Neutrophil (primary cell): ENCODE results near the gene GRK3.

Source experiments
- H3K27ac ChIP-seq: fragments of 200-600 bp; sonication (generic); 2 replicates; pipeline ENCODE4 v1.5.1; 2016; ENCODE audit warnings: mild to moderate bottlenecking, moderate library complexity
- H3K27me3 ChIP-seq: fragments of 200-600 bp; sonication (generic); 2 replicates; pipeline ENCODE4 v1.6.0; 2016; ENCODE audit warnings: mild to moderate bottlenecking
- H3K36me3 ChIP-seq: fragments of 200-600 bp; sonication (generic); 2 replicates; pipeline ENCODE4 v1.5.1; 2017
- H3K4me1 ChIP-seq, 2 experiments: fragments of 200-600 bp in 1 of 2; sonication (generic) in 1 of 2; 1 replicate in 1 of 2; 2 replicates in 1 of 2; pipeline versions ENCODE4 v1.5.1 to v1.6.1; 2013 to 2016; ENCODE audit warnings: low read depth in 1 of 2, low read length in 1 of 2, mild to moderate bottlenecking in 1 of 2, moderate library complexity in 1 of 2; ENCODE audit not compliant: control insufficient read depth in 1 of 2, insufficient read depth in 1 of 2
- H3K4me3 ChIP-seq, 2 experiments: fragments of 200-600 bp in 1 of 2; sonication (generic) in 1 of 2; 1 replicate in 1 of 2; 2 replicates in 1 of 2; pipeline ENCODE4 v1.5.1; 2013 to 2016; ENCODE audit warnings: low read depth in 1 of 2, low read length in 1 of 2, mild to moderate bottlenecking in 1 of 2, moderate library complexity in 1 of 2
- H3K9me3 ChIP-seq: fragments of 200-600 bp; sonication (generic); 2 replicates; pipeline ENCODE4 v1.5.1; 2016
- TF ChIP-seq, protein P1 (sequence below): fragments of 200-600 bp; sonication (generic); IDR thresholded peaks from 2 replicates; pipeline ENCODE4 v1.5.1; 2016; ENCODE audit warnings: antibody characterized with exemption

The GRK3 gene

DNA sequence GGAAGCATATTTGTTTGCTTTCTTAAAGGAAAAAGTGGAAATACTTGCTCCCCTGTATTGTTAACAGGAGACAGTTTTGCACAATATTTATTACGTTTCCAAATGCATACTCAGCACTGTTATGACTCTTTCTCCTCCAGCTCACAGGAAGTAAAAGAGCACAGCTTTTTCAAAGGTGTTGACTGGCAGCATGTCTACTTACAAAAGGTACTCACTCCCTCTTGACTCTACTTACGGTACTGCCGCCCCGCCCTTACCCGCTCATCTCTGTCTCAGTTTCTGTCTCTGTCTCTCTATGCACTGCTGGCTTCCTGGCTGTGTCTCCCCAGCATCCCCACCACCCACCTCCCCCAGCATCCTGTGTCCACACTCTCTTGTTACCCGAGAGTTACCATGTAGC lies 145.3 kb downstream of the GRK3 start:
- Histone ChIP-seq H3K36me3 (peaks cover 10% of the 10 kb centered on the region), H3K27ac (no peak overlapping the region), H3K27me3 (no peaks in the 10 kb centered on the region), H3K4me1 (no peaks in the 10 kb centered on the region), H3K4me3 (no peak overlapping the region), H3K9me3 (no peaks in the 10 kb centered on the region)
- TF ChIP-seq, protein P1, sequence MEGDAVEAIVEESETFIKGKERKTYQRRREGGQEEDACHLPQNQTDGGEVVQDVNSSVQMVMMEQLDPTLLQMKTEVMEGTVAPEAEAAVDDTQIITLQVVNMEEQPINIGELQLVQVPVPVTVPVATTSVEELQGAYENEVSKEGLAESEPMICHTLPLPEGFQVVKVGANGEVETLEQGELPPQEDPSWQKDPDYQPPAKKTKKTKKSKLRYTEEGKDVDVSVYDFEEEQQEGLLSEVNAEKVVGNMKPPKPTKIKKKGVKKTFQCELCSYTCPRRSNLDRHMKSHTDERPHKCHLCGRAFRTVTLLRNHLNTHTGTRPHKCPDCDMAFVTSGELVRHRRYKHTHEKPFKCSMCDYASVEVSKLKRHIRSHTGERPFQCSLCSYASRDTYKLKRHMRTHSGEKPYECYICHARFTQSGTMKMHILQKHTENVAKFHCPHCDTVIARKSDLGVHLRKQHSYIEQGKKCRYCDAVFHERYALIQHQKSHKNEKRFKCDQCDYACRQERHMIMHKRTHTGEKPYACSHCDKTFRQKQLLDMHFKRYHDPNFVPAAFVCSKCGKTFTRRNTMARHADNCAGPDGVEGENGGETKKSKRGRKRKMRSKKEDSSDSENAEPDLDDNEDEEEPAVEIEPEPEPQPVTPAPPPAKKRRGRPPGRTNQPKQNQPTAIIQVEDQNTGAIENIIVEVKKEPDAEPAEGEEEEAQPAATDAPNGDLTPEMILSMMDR = no peak

DNA sequence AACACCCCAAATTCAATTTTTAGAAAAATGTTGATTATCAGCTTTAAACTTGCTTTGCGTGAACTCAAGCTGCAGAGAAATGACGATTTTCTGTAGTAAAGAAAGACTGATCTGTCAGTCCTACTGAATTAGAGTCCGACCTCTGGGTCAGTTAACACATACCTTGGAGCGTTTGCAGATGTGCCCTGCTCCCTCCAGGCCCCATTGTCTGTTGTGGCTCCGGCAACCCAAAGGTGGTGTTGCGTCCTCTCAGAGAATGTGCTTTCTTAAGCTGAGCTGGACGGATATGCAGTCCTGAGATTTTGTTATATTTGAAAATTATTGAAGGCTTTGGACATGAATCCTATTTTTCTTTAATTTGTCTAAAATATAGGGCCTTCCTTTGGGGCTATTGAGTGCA lies 146.0 kb downstream of the GRK3 start:
- Histone ChIP-seq H3K36me3 (peaks cover 14% of the 10 kb centered on the region), H3K27me3 (no peaks in the 10 kb centered on the region), H3K9me3 (no peaks in the 10 kb centered on the region), H3K4me1 (no peaks in the 10 kb centered on the region), H3K4me3 (no peak overlapping the region), H3K27ac (no peak overlapping the region)
- TF ChIP-seq, protein P1 = no peak

DNA sequence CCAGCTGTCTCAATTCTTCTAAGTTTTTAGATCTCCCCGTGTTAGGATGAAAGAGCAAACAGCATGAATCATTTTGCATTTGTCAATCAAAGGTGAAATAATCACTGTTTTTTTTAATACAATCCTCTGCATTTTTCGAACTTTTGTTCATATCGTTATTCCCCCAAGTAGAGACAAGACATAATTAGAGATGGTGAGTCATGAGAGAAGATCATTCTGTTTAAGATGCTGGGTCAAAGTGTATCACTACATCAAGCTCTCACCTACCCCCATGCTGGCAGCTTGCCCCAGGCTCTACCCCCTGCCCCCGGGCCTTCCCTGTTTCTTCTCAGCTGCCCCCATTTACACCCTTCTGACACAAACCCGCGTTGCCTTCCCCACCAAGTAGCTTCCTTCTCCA lies 147.0 kb downstream of the GRK3 start:
- Histone ChIP-seq H3K4me1 (no peaks in the 10 kb centered on the region), H3K4me3 (no peak overlapping the region), H3K9me3 (no peaks in the 10 kb centered on the region), H3K27me3 (no peaks in the 10 kb centered on the region), H3K27ac (no peak overlapping the region), H3K36me3 (peaks cover 14% of the 10 kb centered on the region)
- TF ChIP-seq, protein P1 = no peak

DNA sequence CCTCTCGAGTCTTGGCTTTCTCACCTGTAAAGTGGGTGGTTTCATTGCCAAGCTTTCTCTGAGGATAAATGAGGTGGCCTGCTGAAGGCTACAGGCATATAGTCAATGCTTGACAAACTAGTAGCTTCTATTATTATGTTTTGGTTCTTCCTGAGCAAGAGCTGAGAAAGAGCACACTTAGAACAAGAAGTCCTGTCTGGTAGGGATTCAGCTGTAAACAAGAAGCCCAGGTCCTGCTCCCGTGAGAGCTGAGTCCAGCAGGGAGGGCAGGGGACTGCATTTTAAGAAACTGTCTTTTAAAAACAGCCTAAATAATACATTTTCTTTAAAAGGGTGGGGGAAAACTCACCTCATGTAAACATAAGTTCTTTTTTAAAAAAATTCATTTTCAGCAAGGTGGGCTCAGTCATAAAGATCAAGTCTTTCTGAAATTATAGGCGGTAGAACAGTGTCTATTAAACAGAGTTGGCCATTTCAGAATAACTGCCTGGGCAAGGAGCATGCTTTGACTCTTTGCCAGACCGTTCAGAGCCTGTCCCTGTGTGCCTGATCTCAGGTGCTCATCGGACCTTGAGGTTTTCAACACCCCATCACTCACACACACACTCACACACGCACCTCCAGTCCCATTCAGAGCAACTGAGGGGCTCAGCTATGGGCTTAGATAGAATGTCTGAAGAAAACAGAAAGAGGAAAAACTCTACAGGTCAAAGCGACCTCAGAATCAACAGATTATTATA lies 148.4 kb downstream of the GRK3 start:
- TF ChIP-seq, protein P1 = no peak
- Histone ChIP-seq H3K27me3 (no peaks in the 10 kb centered on the region), H3K27ac (no peak overlapping the region), H3K4me3 (no peak overlapping the region), H3K4me1 (no peaks in the 10 kb centered on the region), H3K9me3 (no peaks in the 10 kb centered on the region), H3K36me3 (peaks cover 14% of the 10 kb centered on the region)

DNA sequence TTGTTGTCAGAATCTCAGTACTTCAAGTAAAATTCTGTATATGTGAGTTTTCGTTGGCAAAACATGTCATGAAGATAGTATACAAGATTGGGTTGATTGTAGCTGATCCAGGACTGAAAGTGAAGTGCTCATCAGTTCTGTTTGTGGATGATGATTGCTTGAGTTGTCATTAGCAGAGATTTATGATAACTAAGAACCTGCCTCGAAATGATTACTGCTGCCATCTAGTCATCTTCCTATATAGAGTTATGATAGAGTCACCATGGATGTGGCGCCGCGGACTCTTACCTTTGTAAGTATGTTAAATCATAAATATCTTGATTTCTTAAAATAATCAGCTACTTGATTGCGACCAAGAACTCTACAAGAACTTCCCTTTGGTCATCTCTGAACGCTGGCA lies 149.6 kb downstream of the GRK3 start:
- no peak overlapping the region for H3K27ac ChIP-seq
- TF ChIP-seq, protein P1 = no peak
- H3K36me3 ChIP-seq = peaks cover 14% of the 10 kb centered on the region
- H3K4me3 ChIP-seq = no peak overlapping the region
- no peaks in the 10 kb centered on the region for H3K27me3 ChIP-seq
- H3K4me1 ChIP-seq = no peaks in the 10 kb centered on the region
- no peaks in the 10 kb centered on the region for H3K9me3 ChIP-seq
